Subcutaneous adipose tissue (tissue), 4 donors: ENCODE measurements around the gene H19. TPM values are rescaled to one million over a fixed set of nuclear protein-coding genes. Genes with fewer than 3 reads are reported as not detected.

ENCODE experiments used
- total RNA-seq, 4 donors: library from RNA; depleted of rRNA; stranded (reverse); fragments of >200 nt; gene quantifications; one replicate each; pipeline ENCODE4 v1.1.0, GENCODE V29; 2016
- TF ChIP-seq, protein P1 (sequence below): fragments of 450-650 bp; IDR thresholded peaks from one replicate; pipeline ENCODE4 v1.5.1; 2016; ENCODE audit warnings: low read depth, mild to moderate bottlenecking, control low read depth, antibody characterized with exemption, moderate library complexity

H19 gene
- total RNA-seq, 4 donors from 2014 or later: 47.1 to 338 (median 137) TPM

DNA sequence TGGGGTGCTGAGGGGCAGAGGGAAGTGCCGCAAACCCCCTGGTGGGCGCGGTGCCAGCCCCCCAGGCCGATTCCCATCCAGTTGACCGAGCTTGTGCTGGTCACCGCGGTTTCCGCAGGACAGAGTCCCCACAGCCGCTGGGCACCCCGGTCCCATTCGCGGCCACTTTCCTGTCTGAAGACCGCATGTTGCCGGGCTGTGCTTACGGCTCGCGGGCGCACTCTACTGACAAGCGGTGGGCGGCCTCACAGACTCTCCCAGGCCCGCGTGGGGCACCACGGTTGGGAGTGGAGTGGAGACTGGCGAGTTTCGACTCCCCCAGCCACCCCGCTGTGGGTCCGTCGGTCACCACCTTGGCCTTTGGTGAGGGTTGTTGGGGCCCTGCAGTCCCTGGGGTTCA, 648 bp upstream of the H19 start:
- TF ChIP-seq, protein P1, sequence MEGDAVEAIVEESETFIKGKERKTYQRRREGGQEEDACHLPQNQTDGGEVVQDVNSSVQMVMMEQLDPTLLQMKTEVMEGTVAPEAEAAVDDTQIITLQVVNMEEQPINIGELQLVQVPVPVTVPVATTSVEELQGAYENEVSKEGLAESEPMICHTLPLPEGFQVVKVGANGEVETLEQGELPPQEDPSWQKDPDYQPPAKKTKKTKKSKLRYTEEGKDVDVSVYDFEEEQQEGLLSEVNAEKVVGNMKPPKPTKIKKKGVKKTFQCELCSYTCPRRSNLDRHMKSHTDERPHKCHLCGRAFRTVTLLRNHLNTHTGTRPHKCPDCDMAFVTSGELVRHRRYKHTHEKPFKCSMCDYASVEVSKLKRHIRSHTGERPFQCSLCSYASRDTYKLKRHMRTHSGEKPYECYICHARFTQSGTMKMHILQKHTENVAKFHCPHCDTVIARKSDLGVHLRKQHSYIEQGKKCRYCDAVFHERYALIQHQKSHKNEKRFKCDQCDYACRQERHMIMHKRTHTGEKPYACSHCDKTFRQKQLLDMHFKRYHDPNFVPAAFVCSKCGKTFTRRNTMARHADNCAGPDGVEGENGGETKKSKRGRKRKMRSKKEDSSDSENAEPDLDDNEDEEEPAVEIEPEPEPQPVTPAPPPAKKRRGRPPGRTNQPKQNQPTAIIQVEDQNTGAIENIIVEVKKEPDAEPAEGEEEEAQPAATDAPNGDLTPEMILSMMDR: no peak

DNA sequence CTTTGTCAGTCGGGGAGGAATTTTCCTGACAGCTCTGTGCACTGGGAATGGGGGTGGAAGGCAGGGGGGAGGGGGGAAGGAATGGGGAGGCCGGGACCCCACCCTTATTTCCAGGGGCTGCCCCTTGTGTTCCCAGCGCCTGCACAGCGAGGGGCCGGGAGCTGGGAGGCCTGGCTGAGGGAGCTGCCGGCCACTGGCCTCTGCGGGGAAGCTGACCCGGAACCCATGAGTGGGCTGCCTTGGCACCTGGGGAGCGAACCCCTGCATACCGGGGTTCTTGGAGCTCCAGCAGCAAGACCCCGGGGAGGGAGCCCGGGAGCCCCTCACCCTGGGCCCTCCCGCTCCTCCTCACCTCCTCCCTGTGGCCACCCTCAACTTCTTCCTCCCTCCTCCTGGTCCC, 3.5 kb downstream of the H19 start:
- TF ChIP-seq, protein P1: no peak

GRCh38 chr11:1992111-1992510, 5.5 kb downstream of the H19 start:
- TF ChIP-seq, protein P1: no peak

GRCh38 chr11:1990872-1991578, 6.6 kb downstream of the H19 start:
- TF ChIP-seq, protein P1: no peak

DNA sequence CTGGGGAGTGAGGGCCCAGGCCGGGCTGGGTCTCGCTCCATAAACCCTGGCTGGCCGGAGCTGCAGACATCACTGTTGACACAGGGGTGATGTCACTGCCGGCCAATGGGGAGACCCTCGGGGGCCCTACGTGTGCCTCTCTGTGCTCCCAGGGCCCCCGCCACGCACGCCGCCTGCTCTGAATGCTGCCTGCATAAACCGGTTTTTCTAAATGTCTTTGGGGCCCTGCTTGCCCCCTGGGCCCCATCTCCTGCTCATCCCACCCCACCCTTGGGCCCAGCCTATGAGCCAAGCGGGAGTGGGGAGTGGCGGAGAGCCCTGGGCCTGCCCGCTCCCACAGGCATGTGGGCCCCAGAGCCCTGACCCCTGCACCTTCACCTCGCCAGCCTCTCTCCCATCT, 7.7 kb downstream of the H19 start:
- TF ChIP-seq, protein P1: no peak

DNA sequence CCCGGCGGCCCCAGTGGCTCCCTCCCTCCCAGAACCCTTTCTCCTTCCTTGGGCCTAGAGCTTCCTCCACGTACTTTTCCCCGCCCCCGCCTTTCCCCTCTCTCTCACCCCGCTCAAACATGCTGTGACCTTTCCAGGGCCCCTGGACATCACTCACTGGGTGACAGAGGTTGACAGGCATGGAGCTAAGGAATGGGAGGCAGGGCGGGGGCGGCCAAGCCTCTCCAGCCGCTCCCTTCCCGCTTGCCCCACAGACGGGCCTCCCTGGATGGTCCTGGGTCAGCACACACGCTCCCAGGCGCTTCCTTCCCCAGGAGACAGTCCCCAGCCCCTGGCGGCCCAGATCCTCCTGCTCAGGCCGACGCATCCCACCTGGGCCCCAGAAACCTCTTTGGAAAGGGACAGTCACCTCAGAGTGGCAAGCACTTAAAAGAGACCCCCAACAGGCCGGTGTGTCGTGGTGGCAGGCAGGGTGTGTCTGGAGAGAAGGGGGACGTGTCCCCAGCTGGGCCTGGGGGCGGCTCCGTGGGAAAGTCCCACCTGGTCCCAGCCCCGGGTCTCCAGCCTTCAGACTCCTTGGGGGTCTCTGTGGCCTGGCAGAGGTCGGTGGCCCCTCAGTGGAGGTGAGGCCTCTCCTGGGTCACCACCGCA, 8.8 kb downstream of the H19 start:
- TF ChIP-seq, protein P1: no peak

- TF ChIP-seq, protein P1: no peak
Observed at GRCh38 chr11:1988174-1988573, 9.5 kb downstream of the H19 start.
